ENCODE data around the gene CLCN3. TPM values are rescaled to one million over a fixed set of nuclear protein-coding genes. Genes with fewer than 3 reads are reported as not detected.

Gene CLCN3
- total RNA-seq, 2 donors from 2014 or later = 17.0 to 23.3 TPM

GRCh38 chr4:169645627-169646026 is 25.2 kb downstream of the CLCN3 start:
- intact Hi-C loops (cut with DNase I) = no loop called here
- no peak for DNase-seq (ENCODE audit: low spot score)

DNA sequence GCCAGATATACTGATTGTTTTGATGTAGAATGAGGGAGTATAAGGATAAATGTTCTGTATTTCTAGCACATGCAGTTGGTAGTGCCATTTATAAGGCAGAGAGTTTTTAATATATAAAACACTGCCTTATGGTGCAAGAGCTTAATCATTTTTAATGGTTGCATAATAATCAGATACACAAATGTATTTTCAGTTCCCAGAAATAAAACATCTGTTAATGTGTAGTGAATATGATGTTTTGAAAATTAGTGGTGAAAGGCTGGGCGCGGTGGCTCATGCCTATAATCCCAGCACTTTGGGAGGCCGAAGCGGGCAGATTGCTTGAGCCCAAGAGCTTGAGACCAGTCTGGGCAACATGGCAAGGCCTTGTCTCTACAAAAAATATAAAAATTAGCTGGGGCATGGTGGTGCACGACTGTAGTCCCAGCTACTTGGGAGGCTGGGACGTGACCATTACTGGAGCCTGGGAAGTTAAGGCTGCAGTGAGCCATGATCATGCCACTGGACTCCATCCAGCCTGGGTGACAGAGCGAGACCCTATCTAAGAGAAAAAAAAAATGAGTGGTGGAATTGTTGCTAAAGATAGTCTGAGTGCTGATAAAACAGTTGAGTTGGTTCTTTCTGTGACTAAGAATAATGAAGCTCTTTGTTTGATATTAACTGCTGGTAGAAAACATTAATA is 29.3 kb downstream of the CLCN3 start:
- intact Hi-C loops (cut with DNase I) = no loop called here

GRCh38 chr4:169650227-169650936 is 30.0 kb downstream of the CLCN3 start:
- DNase-seq (ENCODE audit: low spot score) = no peak
- intact Hi-C loops (cut with DNase I) = no loop called here

More for the DNA sequence above, 29.3 kb downstream of the CLCN3 start:
- no peak for DNase-seq (ENCODE audit: low spot score)

- no peak for DNase-seq (ENCODE audit: low spot score)
- intact Hi-C loops (cut with DNase I) = no loop called here
These were observed 32.2 kb downstream of the CLCN3 start for GRCh38 chr4:169652535-169652934.

DNA sequence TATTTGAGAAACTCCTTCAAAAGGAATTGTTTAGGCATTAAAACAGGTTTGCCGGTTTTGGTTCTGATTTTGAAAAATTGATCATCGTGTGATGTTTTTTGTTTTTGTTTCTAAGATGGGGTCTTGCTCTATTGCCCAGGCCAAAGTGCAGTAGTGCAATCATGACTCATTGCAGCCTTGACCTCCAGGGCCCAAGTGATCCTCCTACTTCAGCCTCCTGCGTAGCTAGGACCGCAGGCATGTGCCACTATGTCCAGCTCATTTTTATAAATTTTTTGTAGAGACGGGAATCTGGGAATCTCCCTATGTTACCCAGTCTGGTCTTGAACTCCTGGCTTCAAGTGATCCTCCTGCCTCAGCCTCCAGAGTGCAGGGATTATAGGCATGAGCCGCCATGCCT is 35.0 kb downstream of the CLCN3 start:
- DNase-seq (ENCODE audit: low spot score) = no peak
- intact Hi-C loops (cut with DNase I) = no loop called here

- intact Hi-C loops (cut with DNase I) = no loop called here
- no peak for DNase-seq (ENCODE audit: low spot score)
These were observed 37.2 kb downstream of the CLCN3 start for GRCh38 chr4:169657470-169658107.

DNA sequence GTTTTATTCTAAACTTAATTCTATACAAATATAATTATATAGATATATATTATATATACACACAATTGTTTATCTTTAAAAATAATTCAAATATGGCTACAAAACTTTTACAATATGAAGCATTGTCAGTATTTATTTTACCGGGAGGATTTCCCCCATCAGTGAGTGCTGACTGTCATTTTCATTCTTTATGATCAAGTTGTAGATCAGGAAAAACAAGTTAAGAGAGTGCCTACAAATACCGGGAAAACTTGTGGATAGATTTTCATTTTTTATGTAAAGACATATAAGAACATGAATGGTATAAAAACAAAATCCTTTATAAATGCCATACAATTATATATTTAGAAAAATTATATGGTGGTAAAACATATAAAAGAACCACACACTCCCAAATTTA is 37.8 kb downstream of the CLCN3 start:
- intact Hi-C loops (cut with DNase I) = no loop called here
- no peak for DNase-seq (ENCODE audit: low spot score)

- no peak for DNase-seq (ENCODE audit: low spot score)
- intact Hi-C loops (cut with DNase I) = no loop called here
These were observed 38.8 kb downstream of the CLCN3 start for GRCh38 chr4:169658975-169659715.

DNA sequence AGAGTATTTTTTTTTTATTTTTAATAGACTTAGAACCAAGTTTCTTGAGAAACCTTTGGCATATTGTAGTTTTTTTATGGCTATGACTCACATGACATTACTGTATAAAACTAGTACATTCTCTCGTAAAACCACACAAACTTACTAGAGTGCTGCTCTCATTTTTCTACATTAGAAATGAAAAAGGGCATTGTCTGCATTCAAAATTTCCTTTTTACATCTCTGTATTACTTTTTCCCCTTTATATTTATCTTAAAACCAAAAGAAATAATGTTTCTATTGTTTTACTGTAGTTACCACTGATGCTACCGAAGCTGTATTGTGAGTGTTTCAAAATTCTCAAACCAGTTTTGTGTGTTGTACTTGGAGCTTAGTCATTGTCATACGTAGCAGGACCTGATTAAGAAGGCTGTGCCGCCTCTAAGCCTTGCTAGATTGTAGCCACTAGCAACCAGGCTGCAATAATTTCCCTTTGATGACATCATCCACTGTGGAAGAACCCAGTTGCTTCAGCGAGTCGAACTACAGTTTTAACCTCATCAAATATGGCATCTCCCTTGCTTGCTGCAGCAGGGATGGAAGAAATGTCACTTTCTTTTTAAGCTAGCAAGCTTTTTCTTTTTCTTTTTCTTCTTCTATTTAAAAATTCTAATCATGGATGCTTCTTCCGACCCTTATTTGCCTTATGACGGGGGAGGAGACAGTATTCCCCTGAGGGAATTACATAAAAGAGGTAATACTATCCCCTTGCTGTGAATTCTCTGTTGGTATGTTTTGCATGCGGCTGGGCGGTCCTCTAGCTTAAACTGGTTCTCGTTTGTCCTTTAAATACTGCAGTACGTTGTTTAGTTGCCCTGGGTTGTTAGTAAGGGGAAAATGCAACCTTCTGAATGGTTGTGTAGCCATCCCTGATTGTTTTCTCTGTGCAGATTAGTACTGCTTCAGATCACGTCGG is 39.6 kb downstream of the CLCN3 start:
- intact Hi-C loops (cut with DNase I) = loop anchor here in 1 of 2 donors (5.0 kb wide), 1 partner anchor 43 kb away; no protein-coding TSS in a partner anchor
- no peak for DNase-seq (ENCODE audit: low spot score)

DNA sequence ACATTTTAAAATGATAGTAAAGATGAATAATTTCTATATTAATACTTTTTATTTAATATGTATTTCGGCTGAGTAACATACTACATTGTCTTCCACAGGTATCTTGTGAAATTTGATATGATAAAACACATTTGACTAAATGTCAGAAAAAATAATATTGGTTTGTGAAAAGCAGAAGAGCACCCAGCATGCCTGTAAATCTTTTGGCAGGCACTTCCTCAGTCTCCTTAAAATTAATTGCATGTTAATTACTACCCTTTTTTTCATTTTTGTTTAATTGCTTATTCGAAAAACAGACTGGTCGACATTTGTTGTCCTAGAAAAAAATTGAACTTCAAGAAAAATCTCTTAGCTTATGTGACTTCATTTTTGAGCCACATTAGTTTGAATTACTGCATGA is 40.6 kb downstream of the CLCN3 start:
- intact Hi-C loops (cut with DNase I) = loop anchor here in 1 of 2 donors (5.0 kb wide), 1 partner anchor 44 kb away; no protein-coding TSS in a partner anchor
- DNase-seq (ENCODE audit: low spot score) = no peak

DNA sequence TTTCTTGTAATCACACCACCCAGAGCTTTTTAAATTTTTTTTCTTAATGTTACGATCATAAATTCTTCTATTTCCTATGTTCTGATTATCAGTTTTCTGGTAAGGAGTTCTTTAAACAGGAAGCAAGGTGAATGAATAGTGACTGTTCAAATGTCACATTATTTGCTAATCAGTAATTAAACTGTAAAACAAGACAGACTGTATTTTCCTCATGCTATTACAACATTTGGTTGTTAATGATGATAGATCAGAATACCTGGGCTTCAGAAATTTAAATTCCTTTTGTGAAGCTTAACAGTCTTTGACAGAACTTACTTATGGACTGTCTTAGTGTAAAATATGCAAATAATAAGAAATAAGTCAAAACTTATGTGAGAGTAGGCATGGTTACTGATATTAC is 41.4 kb downstream of the CLCN3 start:
- intact Hi-C loops (cut with DNase I) = loop anchor here in 1 of 2 donors (5.0 kb wide), 1 partner anchor 44 kb away; no protein-coding TSS in a partner anchor

DNA sequence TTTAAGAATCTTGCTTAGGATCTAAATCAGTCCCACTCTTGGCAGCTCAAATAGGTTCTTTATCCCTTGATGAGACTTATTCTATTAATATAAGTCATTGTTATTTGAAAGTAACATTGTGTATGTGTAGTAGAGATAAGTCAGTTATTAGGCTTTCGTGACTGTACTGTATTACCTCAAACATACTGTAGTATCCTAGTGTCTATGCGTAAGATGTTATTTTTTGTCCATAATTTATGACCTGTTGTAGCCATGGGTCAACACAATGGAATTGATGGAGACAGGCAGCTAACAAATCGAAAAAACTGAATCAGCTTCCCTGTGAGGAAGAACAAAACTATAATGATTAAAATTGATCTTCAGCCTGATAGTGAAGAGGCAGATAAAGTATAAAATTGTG is 41.8 kb downstream of the CLCN3 start:
- DNase-seq (ENCODE audit: low spot score) = no peak
- intact Hi-C loops (cut with DNase I) = loop anchor here in 1 of 2 donors (5.0 kb wide), 1 partner anchor 45 kb away; no protein-coding TSS in a partner anchor

More for the DNA sequence above, 41.4 kb downstream of the CLCN3 start:
- no peak for DNase-seq (ENCODE audit: low spot score)

DNA sequence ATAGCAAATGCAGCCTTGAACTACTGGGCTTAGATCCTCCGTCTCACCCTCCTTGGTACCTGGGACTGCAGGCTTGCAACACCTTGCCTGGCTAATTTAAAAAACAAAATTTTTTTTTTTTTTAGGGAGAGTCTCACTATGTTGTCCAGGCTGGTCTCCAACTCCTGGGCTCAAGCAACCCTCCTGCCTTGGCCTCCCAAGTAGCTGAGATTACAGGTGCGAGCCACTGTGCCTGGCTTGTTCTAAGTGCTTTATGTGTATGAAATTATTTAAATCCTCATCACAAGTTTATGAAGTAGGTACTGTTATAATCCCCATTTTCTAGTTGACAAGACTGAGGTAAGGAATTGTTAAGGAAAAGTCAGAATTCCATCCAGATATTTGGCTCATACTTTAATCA is 43.0 kb downstream of the CLCN3 start:
- intact Hi-C loops (cut with DNase I) = loop anchor here in 1 of 2 donors (5.0 kb wide), 1 partner anchor 46 kb away; no protein-coding TSS in a partner anchor
- DNase-seq (ENCODE audit: low spot score) = no peak

- DNase-seq (ENCODE audit: low spot score) = no peak
- intact Hi-C loops (cut with DNase I) = loop anchor here in 1 of 2 donors (5.0 kb wide), 1 partner anchor 47 kb away; no protein-coding TSS in a partner anchor
These were observed 43.5 kb downstream of the CLCN3 start for GRCh38 chr4:169663831-169664230.

- intact Hi-C loops (cut with DNase I) = loop anchor here in 1 of 2 donors (5.0 kb wide), 1 partner anchor 47 kb away; no protein-coding TSS in a partner anchor
These were observed 44.2 kb downstream of the CLCN3 start for GRCh38 chr4:169664615-169665014.

GRCh38 chr4:169665046-169665737 is 44.8 kb downstream of the CLCN3 start:
- DNase-seq (ENCODE audit: low spot score) = no peak
- intact Hi-C loops (cut with DNase I) = no loop called here

More at GRCh38 chr4:169664615-169665014, 44.2 kb downstream of the CLCN3 start:
- no peak for DNase-seq (ENCODE audit: low spot score)

DNA sequence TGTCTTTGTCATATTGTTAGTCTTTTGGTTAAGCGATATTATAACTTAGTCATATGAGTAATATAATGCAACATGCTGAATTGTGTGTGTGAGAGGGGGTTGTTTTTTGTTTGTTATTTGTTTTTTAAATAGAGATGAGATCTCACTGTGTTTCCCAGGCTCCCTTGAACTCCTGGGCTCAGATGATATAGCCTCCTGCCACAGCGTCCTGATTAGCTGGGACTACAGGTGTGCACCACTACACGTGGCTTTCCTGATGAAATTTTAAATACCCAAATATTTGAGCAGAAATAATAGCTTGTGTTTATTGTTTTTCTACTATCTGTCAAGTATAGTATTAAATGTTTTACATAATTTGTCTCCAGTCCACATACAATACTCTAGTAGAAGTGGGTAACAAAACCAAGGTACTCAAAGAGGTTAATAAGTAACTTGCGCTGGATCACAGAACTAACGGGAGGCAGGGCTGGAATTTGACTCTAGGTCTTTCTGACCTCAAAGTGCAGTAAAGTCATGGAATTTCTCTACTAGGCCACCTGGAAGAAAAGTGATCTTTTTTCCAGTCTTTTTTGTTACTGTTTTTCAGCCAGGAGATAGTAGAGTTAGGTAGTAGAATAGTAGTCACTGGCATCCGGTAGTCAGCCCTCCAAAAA is 47.8 kb downstream of the CLCN3 start:
- intact Hi-C loops (cut with DNase I) = no loop called here
- no peak for DNase-seq (ENCODE audit: low spot score)
